HepG2 (cell line): Measurements from ENCODE around the gene JKAMP.

Experiments used
- AGO1 ChIP-seq: fragments of 200-400 bp; formaldehyde crosslinking; IDR thresholded peaks from 2 replicates; pipeline ENCODE4 v1.6.1; 2017; ENCODE audit warnings: mild to moderate bottlenecking, low read depth, low read length, moderate library complexity; ENCODE audit not compliant: poor library complexity, severe bottlenecking
- BHLHE40 ChIP-seq: IDR thresholded peaks from 2 replicates; pipeline ENCODE4 v1.6.1; 2011; ENCODE audit warnings: low read length, improper control_type of control experiment
- CBX5 ChIP-seq: sonication (generic); formaldehyde crosslinking; IDR thresholded peaks from 2 replicates; pipeline ENCODE4 v1.4.0; 2020; ENCODE audit warnings: missing genetic modification reagents, borderline replicate concordance
- ELF4 ChIP-seq: sonication (generic); formaldehyde crosslinking; IDR thresholded peaks from 2 replicates; pipeline ENCODE4 v1.5.0; 2020; ENCODE audit warnings: missing genetic modification reagents, mild to moderate bottlenecking, moderate library complexity, borderline replicate concordance
- ESRRA ChIP-seq: sonication (generic); formaldehyde crosslinking; IDR thresholded peaks from 2 replicates; pipeline ENCODE4 v1.5.1; 2020; ENCODE audit warnings: mild to moderate bottlenecking, low read depth, missing genetic modification reagents
- JARID2 ChIP-seq: sonication (generic); formaldehyde crosslinking; IDR thresholded peaks from 2 replicates; pipeline ENCODE4 v1.8.1; 2023; ENCODE audit warnings: missing genetic modification reagents, inconsistent platforms; ENCODE audit not compliant: insufficient replicate concordance
- KLF16 ChIP-seq, 2 experiments: sonication (generic) in 1 of 2; formaldehyde crosslinking in 1 of 2; IDR thresholded peaks; 2 replicates each; pipeline versions ENCODE4 v1.6.1 to v1.8.0; 2016 to 2023; ENCODE audit warnings: missing genetic modification reagents in 2 of 2, missing compliant biosample characterization in 1 of 2
- NCOR1 ChIP-seq: fragments of 200-600 bp; sonication (generic); IDR thresholded peaks from 2 replicates; pipeline ENCODE4 v1.7.0; 2017; ENCODE audit warnings: antibody characterized with exemption, low read length, borderline replicate concordance
- SIX4 ChIP-seq: sonication (generic); formaldehyde crosslinking; IDR thresholded peaks from 2 replicates; pipeline ENCODE4 v1.4.0; 2020; ENCODE audit warnings: missing genetic modification reagents
- ZNF296 ChIP-seq: sonication (generic); formaldehyde crosslinking; conservative IDR thresholded peaks from 2 replicates; pipeline ENCODE4 v1.5.0; 2020; ENCODE audit warnings: mild to moderate bottlenecking, missing genetic modification reagents
- ZNF670 ChIP-seq: sonication (generic); formaldehyde crosslinking; IDR thresholded peaks from 2 replicates; pipeline ENCODE4 v1.8.0; 2022; ENCODE audit warnings: mild to moderate bottlenecking, missing genetic modification reagents, borderline replicate concordance
- TF ChIP-seq, protein P1 (sequence below): IDR thresholded peaks from 2 replicates; pipeline ENCODE4 v1.6.1; 2012; ENCODE audit warnings: low read depth, low read length, improper control_type of control experiment

DNA sequence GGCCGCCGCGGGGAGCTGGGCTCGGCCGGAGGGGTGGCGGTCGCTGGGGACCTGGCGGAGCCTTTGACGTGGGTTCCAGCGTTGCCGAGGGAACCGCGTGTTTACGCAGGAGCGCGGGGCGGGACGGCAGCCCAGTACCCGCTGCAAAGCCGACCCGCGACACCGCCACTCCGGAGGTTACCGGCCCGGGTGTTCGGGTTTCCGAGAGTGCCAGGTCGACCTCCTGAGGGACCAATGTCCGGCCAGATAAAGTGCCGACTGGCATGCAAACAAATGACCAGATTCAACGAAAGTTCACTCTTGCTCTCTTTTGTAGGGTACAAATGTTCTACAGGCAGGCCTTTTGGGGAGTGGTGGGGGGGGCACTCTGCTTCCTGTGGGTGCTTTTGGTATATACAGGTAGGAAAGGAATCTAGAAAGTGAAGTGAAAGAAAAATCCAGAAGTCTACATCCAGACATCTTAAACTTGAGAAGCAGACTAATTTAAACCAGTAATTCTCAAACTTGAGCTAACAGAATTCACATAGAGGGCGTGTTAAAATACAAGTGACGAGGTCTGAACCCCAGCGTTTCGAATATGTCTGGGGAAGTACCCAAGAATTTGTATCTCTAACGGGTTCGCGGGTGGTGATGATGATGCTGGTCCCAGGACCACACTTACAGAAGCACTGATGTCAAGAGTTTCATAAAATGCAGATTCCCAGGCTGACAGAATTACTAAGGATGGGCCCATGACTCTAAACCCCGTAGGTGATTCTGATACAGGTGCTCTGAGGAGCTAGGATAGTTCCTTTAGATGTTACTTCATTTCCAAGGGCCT is 18.8 kb upstream of the JKAMP start, which contains the start of gene GPR135:
- no peak for TF ChIP-seq ELF4 (CRISPR knock-in tag)
- TF ChIP-seq AGO1, result no peak
- TF ChIP-seq KLF16 (CRISPR knock-in tag; IDR thresholded peaks at IDR 0.05), result no peak
- no peak for TF ChIP-seq SIX4 (CRISPR knock-in tag)
- TF ChIP-seq NCOR1, result no peak
- no peak for TF ChIP-seq CBX5 (CRISPR knock-in tag)
- TF ChIP-seq ESRRA, result no peak
- no peak for TF ChIP-seq BHLHE40
- no peak for TF ChIP-seq ZNF670
- TF ChIP-seq, protein P1, sequence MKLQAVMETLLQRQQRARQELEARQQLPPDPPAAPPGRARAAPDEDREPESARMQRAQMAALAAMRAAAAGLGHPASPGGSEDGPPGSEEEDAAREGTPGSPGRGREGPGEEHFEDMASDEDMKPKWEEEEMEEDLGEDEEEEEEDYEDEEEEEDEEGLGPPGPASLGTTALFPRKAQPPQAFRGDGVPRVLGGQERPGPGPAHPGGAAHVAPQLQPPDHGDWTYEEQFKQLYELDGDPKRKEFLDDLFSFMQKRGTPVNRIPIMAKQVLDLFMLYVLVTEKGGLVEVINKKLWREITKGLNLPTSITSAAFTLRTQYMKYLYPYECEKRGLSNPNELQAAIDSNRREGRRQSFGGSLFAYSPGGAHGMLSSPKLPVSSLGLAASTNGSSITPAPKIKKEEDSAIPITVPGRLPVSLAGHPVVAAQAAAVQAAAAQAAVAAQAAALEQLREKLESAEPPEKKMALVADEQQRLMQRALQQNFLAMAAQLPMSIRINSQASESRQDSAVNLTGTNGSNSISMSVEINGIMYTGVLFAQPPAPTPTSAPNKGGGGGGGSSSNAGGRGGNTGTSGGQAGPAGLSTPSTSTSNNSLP, result no peak
- no peak for TF ChIP-seq ZNF296 (CRISPR knock-in tag)
- TF ChIP-seq JARID2 (CRISPR knock-in tag), result no peak
